GM23338 (cell line): ENCODE results near the gene PLXNA2. TPM values are rescaled to one million over a fixed set of nuclear protein-coding genes. Genes with fewer than 3 reads are reported as not detected.

Experiments used
- ATAC-seq: fragments of 200-7000 bp; cut with Tn5 transposase; 3 replicates; pipeline ENCODE4 v1.9.1; 2020
- DNase-seq: peaks from one replicate; pipeline ENCODE4 v3.0.0-alpha.2; 2015; ENCODE audit warnings: low spot score
- H2AFZ ChIP-seq: fragments of 200-600 bp; sonication (generic); 2 replicates; pipeline ENCODE4 v1.8.0; 2016; ENCODE audit warnings: antibody characterized with exemption, mild to moderate bottlenecking, moderate library complexity
- H3F3A ChIP-seq: fragments of 200-600 bp; sonication (generic); replicated peaks from 2 replicates; pipeline ENCODE4 v1.8.0; 2017; ENCODE audit warnings: antibody characterized with exemption, mixed run types, low read depth
- H3K27ac ChIP-seq: fragments of 200-600 bp; sonication (generic); 2 replicates; pipeline ENCODE4 v1.6.1; 2016; ENCODE audit warnings: low read depth
- H3K27me3 ChIP-seq: fragments of 200-600 bp; sonication (generic); 2 replicates; pipeline ENCODE4 v1.8.0; 2016; ENCODE audit warnings: mild to moderate bottlenecking, mixed run types, moderate library complexity; ENCODE audit not compliant: insufficient read depth
- H3K36me3 ChIP-seq: fragments of 200-600 bp; sonication (generic); 2 replicates; pipeline ENCODE4 v1.8.0; 2016; ENCODE audit warnings: mild to moderate bottlenecking; ENCODE audit not compliant: insufficient read depth
- H3K4me1 ChIP-seq: fragments of 200-600 bp; sonication (generic); 2 replicates; pipeline ENCODE4 v1.8.0; 2016; ENCODE audit warnings: mild to moderate bottlenecking, moderate library complexity; ENCODE audit not compliant: insufficient read depth
- H3K4me2 ChIP-seq: fragments of 200-600 bp; sonication (generic); 2 replicates; pipeline ENCODE4 v1.7.1; 2017; ENCODE audit warnings: mixed run types
- H3K4me3 ChIP-seq: fragments of 200-600 bp; sonication (generic); 2 replicates; pipeline ENCODE4 v1.6.1; 2016; ENCODE audit warnings: mixed run types
- H3K79me2 ChIP-seq: fragments of 200-600 bp; sonication (generic); replicated peaks from 2 replicates; pipeline ENCODE4 v1.8.0; 2017; ENCODE audit warnings: mild to moderate bottlenecking; ENCODE audit not compliant: insufficient read depth
- H3K9me2 ChIP-seq: fragments of 200-600 bp; sonication (generic); 2 replicates; pipeline ENCODE4 v1.8.0; 2017; ENCODE audit not compliant: insufficient read depth
- H4K20me1 ChIP-seq: fragments of 200-600 bp; sonication (generic); replicated peaks from 2 replicates; pipeline ENCODE4 v1.8.0; 2017; ENCODE audit warnings: mild to moderate bottlenecking; ENCODE audit not compliant: insufficient read depth
- H3K27ac Mint-ChIP-seq: 2 replicates; pipeline ENCODE4 v1.8.0; 2020; ENCODE audit warnings: inconsistent platforms, mild to moderate bottlenecking, moderate library complexity, mixed read lengths
- H3K27me3 Mint-ChIP-seq: 3 replicates; pipeline ENCODE4 v1.8.0; 2022; ENCODE audit warnings: low read depth, mild to moderate bottlenecking, moderate library complexity, mixed read lengths, inconsistent platforms; ENCODE audit not compliant: insufficient read depth, poor library complexity
- H3K36me3 Mint-ChIP-seq: 3 replicates; pipeline ENCODE4 v1.8.0; 2021; ENCODE audit warnings: low read depth, mild to moderate bottlenecking, inconsistent platforms, moderate library complexity, mixed read lengths
- H3K4me1 Mint-ChIP-seq: 3 replicates; pipeline ENCODE4 v1.8.0; 2020; ENCODE audit warnings: mild to moderate bottlenecking, inconsistent platforms, mixed read lengths
- H3K4me3 Mint-ChIP-seq: 3 replicates; pipeline ENCODE4 v1.8.0; 2021; ENCODE audit warnings: moderate library complexity, mild to moderate bottlenecking, inconsistent platforms, mixed read lengths
- H3K9me3 Mint-ChIP-seq: 3 replicates; pipeline ENCODE4 v1.8.0; 2020; ENCODE audit warnings: moderate library complexity, mild to moderate bottlenecking, inconsistent platforms, mixed read lengths
- CREB1 ChIP-seq: fragments of 250-450 bp; sonication (Bioruptor Pico); IDR thresholded peaks from 2 replicates; pipeline ENCODE4 v1.5.0; 2020; ENCODE audit warnings: low read depth, mild to moderate bottlenecking, moderate library complexity
- CTCF ChIP-seq, 2 experiments: fragments of 200-600 bp in 1 of 2; sonication (generic) in 1 of 2; conservative IDR thresholded peaks; 2 replicates each; pipeline versions ENCODE4 v1.5.1 to v1.6.1; 2016 to 2017; ENCODE audit warnings: antibody characterized with exemption in 2 of 2, low read depth in 2 of 2, mild to moderate bottlenecking in 2 of 2, moderate library complexity in 1 of 2
- ETS1 ChIP-seq: IDR thresholded peaks from 2 replicates; pipeline ENCODE4 v1.6.1; 2016; ENCODE audit warnings: antibody characterized with exemption
- EZH2 ChIP-seq: fragments of 200-600 bp; sonication (generic); IDR thresholded peaks from one replicate; pipeline ENCODE4 v1.8.0; 2017; ENCODE audit warnings: antibody characterized with exemption, mild to moderate bottlenecking, low read depth; ENCODE audit not compliant: unreplicated experiment
- EZH2phosphoT487 ChIP-seq: fragments of 200-600 bp; sonication (generic); IDR thresholded peaks from one replicate; pipeline ENCODE4 v1.8.1; 2018; ENCODE audit warnings: antibody characterized with exemption; ENCODE audit not compliant: unreplicated experiment
- JUNB ChIP-seq: IDR thresholded peaks from one replicate; pipeline ENCODE4 v1.6.1; 2016; ENCODE audit warnings: antibody characterized with exemption; ENCODE audit not compliant: unreplicated experiment
- NANOG ChIP-seq: IDR thresholded peaks from 2 replicates; pipeline ENCODE4 v1.6.1; 2016; ENCODE audit warnings: antibody characterized with exemption, borderline replicate concordance
- POLR2AphosphoS5 ChIP-seq: IDR thresholded peaks from 2 replicates; pipeline ENCODE4 v1.6.1; 2016; ENCODE audit warnings: antibody characterized with exemption, low read depth
- REST ChIP-seq: IDR thresholded peaks from one replicate; pipeline ENCODE4 v1.6.1; 2018; ENCODE audit warnings: antibody characterized with exemption; ENCODE audit not compliant: unreplicated experiment
- STAT1 ChIP-seq: IDR thresholded peaks from one replicate; pipeline ENCODE4 v1.6.1; 2016; ENCODE audit warnings: antibody characterized with exemption; ENCODE audit not compliant: unreplicated experiment
- ZNF114 ChIP-seq: fragments of 250-450 bp; sonication (Bioruptor Pico); IDR thresholded peaks from 2 replicates; pipeline ENCODE4 v1.5.0; 2020; ENCODE audit warnings: mild to moderate bottlenecking, moderate library complexity
- ZNF331 ChIP-seq: fragments of 250-450 bp; sonication (Bioruptor Pico); IDR thresholded peaks from 2 replicates; pipeline ENCODE4 v1.5.0; 2020; ENCODE audit warnings: low read depth, mild to moderate bottlenecking, moderate library complexity
- ZNF462 ChIP-seq: fragments of 250-450 bp; sonication (Bioruptor Pico); IDR thresholded peaks from 2 replicates; pipeline ENCODE4 v1.5.0; 2020; ENCODE audit warnings: mild to moderate bottlenecking, moderate library complexity
- polyA plus RNA-seq: library from polyadenylated mRNA; unstranded; fragments of >200 nt; fragmentation: Nextera tagmentation; extraction: Ambion mirVana; gene quantifications from 2 replicates; pipeline ENCODE4 v1.2.1, GENCODE V29; 2016
- total RNA-seq: library from RNA; depleted of rRNA; stranded (reverse); fragments of >200 nt; shearing (Covaris generic); gene quantifications from 2 replicates; pipeline ENCODE4 v1.2.3, GENCODE V29; 2014

Gene PLXNA2
- total and polyA plus RNA-seq, 2 experiments from 2014 or later = 0.40 to 1.8 TPM

GRCh38 chr1:208057056-208057455, 187.1 kb downstream of the PLXNA2 start (continued):
- TF ChIP-seq STAT1 = no peak
- no peak for TF ChIP-seq NANOG
- TF ChIP-seq EZH2 = no peak
- no peak for TF ChIP-seq ETS1
- TF ChIP-seq JUNB = no peak
- no peak for TF ChIP-seq EZH2phosphoT487

- Mint-ChIP-seq H3K9me3 (no peaks in the 10 kb centered on the region), H3K4me3 (no peak overlapping the region), H3K27me3 (peaks cover 5% of the 10 kb centered on the region), H3K36me3 (no peaks in the 10 kb centered on the region), H3K27ac (no peak overlapping the region), H3K4me1 (peaks cover 29% of the 10 kb centered on the region)
- no peak overlapping the region for H3K4me2 ChIP-seq
- H3K27ac ChIP-seq = no peak overlapping the region
- no peak overlapping the region for H2AFZ ChIP-seq
- no peaks in the 10 kb centered on the region for H3F3A ChIP-seq
- H4K20me1 ChIP-seq = no peaks in the 10 kb centered on the region
- H3K79me2 ChIP-seq = no peaks in the 10 kb centered on the region
- no peak overlapping the region for H3K4me3 ChIP-seq
- H3K36me3 ChIP-seq = no peaks in the 10 kb centered on the region
- ATAC-seq (no peak), DNase-seq (no peak)
- H3K9me2 ChIP-seq = no peaks in the 10 kb centered on the region
- no peaks in the 10 kb centered on the region for H3K4me1 ChIP-seq
- TF ChIP-seq ZNF331 = no peak
- TF ChIP-seq NANOG = no peak
- no peak for TF ChIP-seq POLR2AphosphoS5
- TF ChIP-seq CREB1 (CRISPR knock-in tag) = no peak
- TF ChIP-seq STAT1 = no peak
- no peak for TF ChIP-seq EZH2
- no peak for TF ChIP-seq EZH2phosphoT487
- no peak for TF ChIP-seq JUNB
- TF ChIP-seq CTCF (conservative IDR thresholded peaks at IDR 0.05; ENCODE audit: low read depth in 2 of 2) = no peak
- no peak for TF ChIP-seq ZNF462 (CRISPR knock-in tag)
- TF ChIP-seq ZNF114 (CRISPR knock-in tag) = no peak
- TF ChIP-seq REST = no peak
- no peaks in the 10 kb centered on the region for H3K27me3 ChIP-seq
Observed at GRCh38 chr1:208055535-208055934, 188.6 kb downstream of the PLXNA2 start.
